HG02938 (cell line): ENCODE data around the gene ROBO3.

Source experiments
- ATAC-seq: cut with Tn5 transposase; IDR thresholded peaks from one replicate; pipeline ENCODE4 v1.9.1; 2021; ENCODE audit warnings: mild to moderate bottlenecking, moderate library complexity; ENCODE audit not compliant: unreplicated experiment

ROBO3 gene

GRCh38 chr11:124890151-124890550 is 24.9 kb downstream of the ROBO3 start:
- no peak for ATAC-seq

GRCh38 chr11:124890683-124891372 is 25.6 kb downstream of the ROBO3 start:
- no peak for ATAC-seq

GRCh38 chr11:124891373-124891861 is 26.2 kb downstream of the ROBO3 start:
- ATAC-seq, result no peak

GRCh38 chr11:124892146-124892545 is 26.9 kb downstream of the ROBO3 start:
- no peak for ATAC-seq

GRCh38 chr11:124892750-124893454 is 27.7 kb downstream of the ROBO3 start:
- ATAC-seq, result no peak

- ATAC-seq, result no peak
These were observed 28.7 kb downstream of the ROBO3 start for GRCh38 chr11:124893781-124894401.

GRCh38 chr11:124894606-124895430 is 29.6 kb downstream of the ROBO3 start:
- ATAC-seq, result no peak

GRCh38 chr11:124895471-124895971 is 30.3 kb downstream of the ROBO3 start:
- ATAC-seq, result no peak

- ATAC-seq, result no peak
These were observed 31.0 kb downstream of the ROBO3 start for GRCh38 chr11:124896071-124896750.

GRCh38 chr11:124896821-124897391 is 31.7 kb downstream of the ROBO3 start:
- ATAC-seq, result no peak

- no peak for ATAC-seq
These were observed 32.5 kb downstream of the ROBO3 start, which contains the start of gene ROBO4 for GRCh38 chr11:124897674-124898262. Gene ROBO4, minus strand, starts transcription at chr11:124897865. Its CDS starts 70 bp downstream, at chr11:124897795.

GRCh38 chr11:124898263-124898680 is 33.0 kb downstream of the ROBO3 start:
- ATAC-seq, result no peak

GRCh38 chr11:124898711-124899110 is 33.5 kb downstream of the ROBO3 start:
- no peak for ATAC-seq

- ATAC-seq, result no peak
These were observed 34.3 kb downstream of the ROBO3 start for GRCh38 chr11:124899383-124900145.

- ATAC-seq, result no peak
These were observed 35.2 kb downstream of the ROBO3 start for GRCh38 chr11:124900464-124900863.

- no peak for ATAC-seq
These were observed 37.4 kb downstream of the ROBO3 start for GRCh38 chr11:124902616-124903015.

GRCh38 chr11:124915541-124916369 is 50.5 kb downstream of the ROBO3 start:
- no peak for ATAC-seq

- ATAC-seq, result no peak
These were observed 51.1 kb downstream of the ROBO3 start for GRCh38 chr11:124916370-124916710.
